ENCODE results near the gene OSBPL10.

DNA sequence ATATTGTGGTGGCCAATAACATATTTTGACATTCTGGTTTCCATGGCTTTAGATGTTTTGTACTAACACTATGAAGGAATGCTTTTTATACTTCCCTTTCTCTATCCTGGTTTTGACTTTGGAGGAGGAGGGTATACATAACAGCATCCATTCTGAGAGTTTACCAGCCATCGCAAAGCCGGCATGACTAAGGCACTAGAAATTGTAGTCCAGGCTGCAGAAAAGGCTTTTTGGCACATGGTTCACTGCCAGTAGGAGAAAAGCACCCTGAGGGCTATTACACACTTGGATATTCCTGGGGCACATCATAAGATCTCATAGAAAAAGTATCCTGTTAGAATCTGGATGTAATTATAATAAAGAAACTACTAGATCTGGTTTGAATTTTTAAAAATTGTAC lies 346.6 kb downstream of the OSBPL10 start:
- TF ChIP-seq, protein P1, sequence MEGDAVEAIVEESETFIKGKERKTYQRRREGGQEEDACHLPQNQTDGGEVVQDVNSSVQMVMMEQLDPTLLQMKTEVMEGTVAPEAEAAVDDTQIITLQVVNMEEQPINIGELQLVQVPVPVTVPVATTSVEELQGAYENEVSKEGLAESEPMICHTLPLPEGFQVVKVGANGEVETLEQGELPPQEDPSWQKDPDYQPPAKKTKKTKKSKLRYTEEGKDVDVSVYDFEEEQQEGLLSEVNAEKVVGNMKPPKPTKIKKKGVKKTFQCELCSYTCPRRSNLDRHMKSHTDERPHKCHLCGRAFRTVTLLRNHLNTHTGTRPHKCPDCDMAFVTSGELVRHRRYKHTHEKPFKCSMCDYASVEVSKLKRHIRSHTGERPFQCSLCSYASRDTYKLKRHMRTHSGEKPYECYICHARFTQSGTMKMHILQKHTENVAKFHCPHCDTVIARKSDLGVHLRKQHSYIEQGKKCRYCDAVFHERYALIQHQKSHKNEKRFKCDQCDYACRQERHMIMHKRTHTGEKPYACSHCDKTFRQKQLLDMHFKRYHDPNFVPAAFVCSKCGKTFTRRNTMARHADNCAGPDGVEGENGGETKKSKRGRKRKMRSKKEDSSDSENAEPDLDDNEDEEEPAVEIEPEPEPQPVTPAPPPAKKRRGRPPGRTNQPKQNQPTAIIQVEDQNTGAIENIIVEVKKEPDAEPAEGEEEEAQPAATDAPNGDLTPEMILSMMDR (conservative IDR thresholded peaks at IDR 0.05; ENCODE audit: low read length) = no peak
- TF ChIP-seq EZH2phosphoT487 (IDR thresholded peaks at IDR 0.05; ENCODE audit: borderline replicate concordance) = no peak

Data from Loucy (cell line).